ENCODE measurements around the gene LYPD6B.

DNA sequence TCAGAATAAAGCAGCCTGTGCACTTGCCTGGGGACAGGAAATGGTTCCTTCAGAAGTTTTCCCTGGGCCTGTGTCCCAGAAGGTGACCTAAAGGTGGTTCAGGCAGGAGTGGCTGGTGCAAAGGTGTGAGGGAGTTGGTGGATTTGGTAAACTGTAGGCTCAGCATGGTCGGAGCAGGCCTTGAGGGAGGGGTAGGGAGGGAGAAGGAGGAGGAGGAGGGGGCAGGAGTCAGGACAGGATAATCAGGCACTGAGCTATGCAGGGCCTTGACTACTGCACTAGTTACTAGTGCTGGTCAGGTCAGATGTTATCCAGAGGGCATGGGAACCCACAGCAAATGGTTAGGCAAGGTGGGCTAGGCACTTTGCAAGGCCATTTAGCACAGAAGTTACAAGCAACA, 21.3 kb downstream of the LYPD6B start:
- TF ChIP-seq, protein P1, sequence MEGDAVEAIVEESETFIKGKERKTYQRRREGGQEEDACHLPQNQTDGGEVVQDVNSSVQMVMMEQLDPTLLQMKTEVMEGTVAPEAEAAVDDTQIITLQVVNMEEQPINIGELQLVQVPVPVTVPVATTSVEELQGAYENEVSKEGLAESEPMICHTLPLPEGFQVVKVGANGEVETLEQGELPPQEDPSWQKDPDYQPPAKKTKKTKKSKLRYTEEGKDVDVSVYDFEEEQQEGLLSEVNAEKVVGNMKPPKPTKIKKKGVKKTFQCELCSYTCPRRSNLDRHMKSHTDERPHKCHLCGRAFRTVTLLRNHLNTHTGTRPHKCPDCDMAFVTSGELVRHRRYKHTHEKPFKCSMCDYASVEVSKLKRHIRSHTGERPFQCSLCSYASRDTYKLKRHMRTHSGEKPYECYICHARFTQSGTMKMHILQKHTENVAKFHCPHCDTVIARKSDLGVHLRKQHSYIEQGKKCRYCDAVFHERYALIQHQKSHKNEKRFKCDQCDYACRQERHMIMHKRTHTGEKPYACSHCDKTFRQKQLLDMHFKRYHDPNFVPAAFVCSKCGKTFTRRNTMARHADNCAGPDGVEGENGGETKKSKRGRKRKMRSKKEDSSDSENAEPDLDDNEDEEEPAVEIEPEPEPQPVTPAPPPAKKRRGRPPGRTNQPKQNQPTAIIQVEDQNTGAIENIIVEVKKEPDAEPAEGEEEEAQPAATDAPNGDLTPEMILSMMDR (IDR thresholded peaks at IDR 0.05 in 8 of 11, conservative IDR thresholded peaks at IDR 0.05 in 3 of 11) = no peak
- TF ChIP-seq POLR2AphosphoS5 (IDR thresholded peaks at IDR 0.05) (no peak), POLR2A (IDR thresholded peaks at IDR 0.05) (no peak)

Measured in spleen (tissue), 7 donors.